ENCODE measurements around the gene SMYD3.
A peak's percentile ranks its signal among the peaks of the same experiment; 100 is the strongest.
"Not testable (repeated sequence)": the region's sequence is repeated elsewhere in the genome, so short reads cannot be mapped to it uniquely, and the experiment has no call there.

SMYD3 gene

GRCh38 chr1:246415028-246415427 lies 92.1 kb downstream of the SMYD3 start:
- DNase-seq: no peak

GRCh38 chr1:246413430-246413829 lies 93.6 kb downstream of the SMYD3 start:
- no peak for DNase-seq

GRCh38 chr1:246404078-246404477 lies 103.0 kb downstream of the SMYD3 start:
- peak; percentile 70 for DNase-seq

GRCh38 chr1:246398126-246398813 lies 108.8 kb downstream of the SMYD3 start:
- peak; percentile 77 for DNase-seq

GRCh38 chr1:246397046-246397445 lies 110.0 kb downstream of the SMYD3 start:
- no peak for DNase-seq

GRCh38 chr1:246396322-246396721 lies 110.8 kb downstream of the SMYD3 start:
- no peak for DNase-seq

- DNase-seq: no peak
Measured at GRCh38 chr1:246394121-246394520, 113.0 kb downstream of the SMYD3 start.

- DNase-seq: no peak
Measured at GRCh38 chr1:246390855-246391254, 116.2 kb downstream of the SMYD3 start.

GRCh38 chr1:246384616-246385015 lies 122.5 kb downstream of the SMYD3 start:
- no peak for DNase-seq

- no peak for DNase-seq
Measured at GRCh38 chr1:246383791-246384190, 123.3 kb downstream of the SMYD3 start.

GRCh38 chr1:246383239-246383589 lies 123.9 kb downstream of the SMYD3 start:
- DNase-seq: no peak

GRCh38 chr1:246382589-246383238 lies 124.4 kb downstream of the SMYD3 start:
- no peak for DNase-seq

- DNase-seq: no peak
Measured at GRCh38 chr1:246381452-246381851, 125.6 kb downstream of the SMYD3 start.

GRCh38 chr1:246377625-246378153 lies 129.4 kb downstream of the SMYD3 start:
- DNase-seq: no peak

GRCh38 chr1:246373828-246374569 lies 133.1 kb downstream of the SMYD3 start:
- peak; percentile 65 for DNase-seq

- no peak for DNase-seq
Measured at GRCh38 chr1:246372559-246372958, 134.5 kb downstream of the SMYD3 start.

- peak; percentile 6 for DNase-seq
Measured at GRCh38 chr1:246367041-246367440, 140.0 kb downstream of the SMYD3 start.

GRCh38 chr1:246365708-246366107 lies 141.4 kb downstream of the SMYD3 start:
- DNase-seq: peak; percentile 17

GRCh38 chr1:246364415-246364941 lies 142.6 kb downstream of the SMYD3 start:
- no peak for DNase-seq

GRCh38 chr1:246357014-246357598 lies 150.0 kb downstream of the SMYD3 start:
- DNase-seq: not testable (repeated sequence)

GRCh38 chr1:246355411-246356230 lies 151.5 kb downstream of the SMYD3 start:
- DNase-seq: peak; percentile 39

- no peak for DNase-seq
Measured at GRCh38 chr1:246351721-246352120, 155.4 kb downstream of the SMYD3 start.
